DND-41 (cell line): Measurements from ENCODE around the gene ZNF805.

Experiments used
- EZH2 ChIP-seq: IDR thresholded peaks from 3 replicates; pipeline ENCODE4 v1.6.1; 2012; ENCODE audit warnings: borderline replicate concordance, low read depth, mild to moderate bottlenecking, moderate library complexity, low read length, inconsistent platforms; ENCODE audit not compliant: severe bottlenecking
- TF ChIP-seq, protein P1 (sequence below): IDR thresholded peaks from 2 replicates; pipeline ENCODE4 v1.5.1; 2012; ENCODE audit warnings: borderline replicate concordance, low read length, moderate library complexity, mild to moderate bottlenecking; ENCODE audit not compliant: poor library complexity, severe bottlenecking; ENCODE audit errors: extremely low read depth

DNA sequence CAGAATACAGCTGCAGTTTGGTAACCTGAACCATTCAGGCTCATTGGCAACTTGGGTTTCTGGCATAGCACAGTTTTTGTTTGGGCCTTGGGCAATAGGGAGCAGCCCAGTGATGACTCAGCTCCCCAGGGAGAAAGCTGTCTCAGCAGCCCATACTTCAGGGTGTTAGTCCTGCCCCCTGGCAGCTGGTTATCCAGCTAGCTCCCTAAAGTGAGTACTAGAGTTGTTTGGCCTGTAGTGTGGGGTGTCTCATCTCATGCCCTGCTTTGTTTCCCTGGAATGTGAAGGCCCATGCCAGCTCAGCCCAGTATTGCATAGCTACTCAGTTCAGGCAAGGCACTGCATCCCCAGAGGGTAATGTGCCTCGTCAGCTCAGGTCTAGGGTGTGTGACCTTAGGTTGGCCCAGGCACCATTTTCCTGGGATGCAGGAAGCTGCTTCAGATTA lies 61.6 kb downstream of the ZNF805 start:
- TF ChIP-seq, protein P1, sequence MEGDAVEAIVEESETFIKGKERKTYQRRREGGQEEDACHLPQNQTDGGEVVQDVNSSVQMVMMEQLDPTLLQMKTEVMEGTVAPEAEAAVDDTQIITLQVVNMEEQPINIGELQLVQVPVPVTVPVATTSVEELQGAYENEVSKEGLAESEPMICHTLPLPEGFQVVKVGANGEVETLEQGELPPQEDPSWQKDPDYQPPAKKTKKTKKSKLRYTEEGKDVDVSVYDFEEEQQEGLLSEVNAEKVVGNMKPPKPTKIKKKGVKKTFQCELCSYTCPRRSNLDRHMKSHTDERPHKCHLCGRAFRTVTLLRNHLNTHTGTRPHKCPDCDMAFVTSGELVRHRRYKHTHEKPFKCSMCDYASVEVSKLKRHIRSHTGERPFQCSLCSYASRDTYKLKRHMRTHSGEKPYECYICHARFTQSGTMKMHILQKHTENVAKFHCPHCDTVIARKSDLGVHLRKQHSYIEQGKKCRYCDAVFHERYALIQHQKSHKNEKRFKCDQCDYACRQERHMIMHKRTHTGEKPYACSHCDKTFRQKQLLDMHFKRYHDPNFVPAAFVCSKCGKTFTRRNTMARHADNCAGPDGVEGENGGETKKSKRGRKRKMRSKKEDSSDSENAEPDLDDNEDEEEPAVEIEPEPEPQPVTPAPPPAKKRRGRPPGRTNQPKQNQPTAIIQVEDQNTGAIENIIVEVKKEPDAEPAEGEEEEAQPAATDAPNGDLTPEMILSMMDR: no peak
- TF ChIP-seq EZH2: no peak
